ENCODE results near the gene MC1R.

The MC1R gene

DNA sequence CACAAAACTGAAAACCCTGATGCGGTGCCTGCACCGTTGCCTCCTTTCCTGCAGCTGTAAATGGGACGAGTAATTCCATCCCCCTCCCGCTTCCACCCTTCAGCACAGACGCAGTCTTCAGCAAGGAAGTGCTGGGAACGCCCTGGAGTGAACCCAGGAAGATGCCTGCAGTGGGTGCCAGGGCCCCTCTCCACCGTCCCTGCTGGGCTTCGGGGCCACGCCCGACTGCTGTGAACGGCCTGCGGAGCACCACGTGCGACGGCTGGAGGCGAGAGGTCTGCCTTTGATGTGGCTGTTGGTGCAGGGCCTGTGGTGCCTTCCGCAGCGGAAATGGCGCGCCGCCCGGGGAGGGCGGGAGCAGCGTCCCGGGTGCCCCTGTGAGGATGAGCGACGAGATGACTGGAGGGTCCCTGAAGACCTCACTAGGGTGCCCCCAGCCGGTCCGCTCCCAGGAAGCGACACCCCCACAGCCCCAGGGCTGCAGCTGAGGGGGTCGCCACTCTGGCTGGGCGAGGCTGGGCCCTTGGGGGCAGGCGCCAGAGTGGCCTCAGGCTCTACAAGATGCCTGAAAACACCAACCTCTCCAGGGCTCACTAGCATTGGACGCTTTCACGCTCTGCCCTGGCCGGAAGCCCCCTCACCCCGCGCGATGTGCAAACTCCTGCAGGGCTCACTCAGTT, 749 bp upstream of the MC1R start:
- H3K27ac ChIP-seq = peak overlapping the region; percentile 79
- TF ChIP-seq ZFX (IDR thresholded peaks at IDR 0.05; ENCODE audit: borderline replicate concordance) = no peak
- no peak for TF ChIP-seq CTCF (IDR thresholded peaks at IDR 0.05)

DNA sequence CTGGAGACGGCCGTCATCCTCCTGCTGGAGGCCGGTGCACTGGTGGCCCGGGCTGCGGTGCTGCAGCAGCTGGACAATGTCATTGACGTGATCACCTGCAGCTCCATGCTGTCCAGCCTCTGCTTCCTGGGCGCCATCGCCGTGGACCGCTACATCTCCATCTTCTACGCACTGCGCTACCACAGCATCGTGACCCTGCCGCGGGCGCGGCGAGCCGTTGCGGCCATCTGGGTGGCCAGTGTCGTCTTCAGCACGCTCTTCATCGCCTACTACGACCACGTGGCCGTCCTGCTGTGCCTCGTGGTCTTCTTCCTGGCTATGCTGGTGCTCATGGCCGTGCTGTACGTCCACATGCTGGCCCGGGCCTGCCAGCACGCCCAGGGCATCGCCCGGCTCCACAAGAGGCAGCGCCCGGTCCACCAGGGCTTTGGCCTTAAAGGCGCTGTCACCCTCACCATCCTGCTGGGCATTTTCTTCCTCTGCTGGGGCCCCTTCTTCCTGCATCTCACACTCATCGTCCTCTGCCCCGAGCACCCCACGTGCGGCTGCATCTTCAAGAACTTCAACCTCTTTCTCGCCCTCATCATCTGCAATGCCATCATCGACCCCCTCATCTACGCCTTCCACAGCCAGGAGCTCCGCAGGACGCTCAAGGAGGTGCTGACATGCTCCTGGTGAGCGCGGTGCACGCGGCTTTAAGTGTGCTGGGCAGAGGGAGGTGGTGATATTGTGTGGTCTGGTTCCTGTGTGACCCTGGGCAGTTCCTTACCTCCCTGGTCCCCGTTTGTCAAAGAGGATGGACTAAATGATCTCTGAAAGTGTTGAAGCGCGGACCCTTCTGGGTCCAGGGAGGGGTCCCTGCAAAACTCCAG, 1.1 kb downstream of the MC1R start:
- TF ChIP-seq ZFX (IDR thresholded peaks at IDR 0.05; ENCODE audit: borderline replicate concordance) = no peak
- no peak for TF ChIP-seq CTCF (IDR thresholded peaks at IDR 0.05)
- H3K27ac ChIP-seq = no peak overlapping the region

DNA sequence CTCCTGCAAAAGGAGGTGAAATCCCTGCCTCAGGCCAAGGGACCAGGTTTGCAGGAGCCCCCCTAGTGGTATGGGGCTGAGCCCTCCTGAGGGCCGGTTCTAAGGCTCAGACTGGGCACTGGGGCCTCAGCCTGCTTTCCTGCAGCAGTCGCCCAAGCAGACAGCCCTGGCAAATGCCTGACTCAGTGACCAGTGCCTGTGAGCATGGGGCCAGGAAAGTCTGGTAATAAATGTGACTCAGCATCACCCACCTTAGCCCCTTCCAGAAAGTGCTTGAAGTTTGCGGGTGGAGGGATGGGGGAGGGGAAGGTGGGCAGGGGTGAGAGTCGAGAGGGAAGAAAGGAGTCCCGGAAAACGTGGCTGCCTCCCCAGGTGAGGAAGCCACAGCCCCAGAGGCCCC, 2.1 kb downstream of the MC1R start:
- H3K27ac ChIP-seq = no peak overlapping the region
- no peak for TF ChIP-seq CTCF (IDR thresholded peaks at IDR 0.05)
- TF ChIP-seq ZFX (IDR thresholded peaks at IDR 0.05; ENCODE audit: borderline replicate concordance) = no peak

GRCh38 chr16:89921131-89921701, 2.6 kb downstream of the MC1R start:
- no peak overlapping the region for H3K27ac ChIP-seq
- TF ChIP-seq ZFX (IDR thresholded peaks at IDR 0.05; ENCODE audit: borderline replicate concordance) (no peak), CTCF (IDR thresholded peaks at IDR 0.05) (no peak)

GRCh38 chr16:89921702-89922476, 3.2 kb downstream of the MC1R start:
- no peak for TF ChIP-seq ZFX (IDR thresholded peaks at IDR 0.05; ENCODE audit: borderline replicate concordance)
- no peak for TF ChIP-seq CTCF (IDR thresholded peaks at IDR 0.05)
- H3K27ac ChIP-seq = peak overlapping the region; percentile 66

GRCh38 chr16:89922477-89922883, 3.8 kb downstream of the MC1R start:
- H3K27ac ChIP-seq = peak overlapping the region; percentile 66
- TF ChIP-seq CTCF (IDR thresholded peaks at IDR 0.05) = no peak
- TF ChIP-seq ZFX (IDR thresholded peaks at IDR 0.05; ENCODE audit: borderline replicate concordance) = no peak
